ACC112 (cell line): ENCODE measurements around the gene SND1.

Source experiments
- H2AFZ ChIP-seq: fragments of 200-600 bp; sonication (generic); one replicate; pipeline ENCODE4 v1.6.0; 2017; ENCODE audit warnings: antibody characterized with exemption, low read length; ENCODE audit not compliant: unreplicated experiment
- H3K27ac ChIP-seq: fragments of 200-600 bp; sonication (generic); 2 replicates; pipeline ENCODE4 v1.5.1; 2014; ENCODE audit warnings: low read depth, mild to moderate bottlenecking, antibody characterized with exemption, low read length, moderate library complexity
- H3K27me3 ChIP-seq: fragments of 200-600 bp; sonication (generic); 2 replicates; pipeline ENCODE4 v1.6.1; 2014; ENCODE audit warnings: mild to moderate bottlenecking, antibody characterized with exemption, low read length, moderate library complexity, mixed read lengths; ENCODE audit not compliant: insufficient read depth
- H3K36me3 ChIP-seq: fragments of 200-600 bp; sonication (generic); 2 replicates; pipeline ENCODE4 v1.6.1; 2016; ENCODE audit warnings: mild to moderate bottlenecking, antibody characterized with exemption, low read length, moderate library complexity, mixed read lengths; ENCODE audit not compliant: insufficient read depth
- H3K4me1 ChIP-seq: fragments of 200-600 bp; sonication (generic); one replicate; pipeline ENCODE4 v1.6.1; 2016; ENCODE audit warnings: low read length, mixed read lengths; ENCODE audit not compliant: insufficient read depth, unreplicated experiment, control insufficient read depth
- H3K4me3 ChIP-seq: fragments of 200-600 bp; sonication (generic); 2 replicates; pipeline ENCODE4 v1.5.1; 2014; ENCODE audit warnings: mild to moderate bottlenecking, low read depth, low read length
- H3K79me2 ChIP-seq: fragments of 200-600 bp; sonication (generic); one replicate; pipeline ENCODE4 v1.6.0; 2016; ENCODE audit warnings: low read length; ENCODE audit not compliant: control insufficient read depth, unreplicated experiment, insufficient read depth

The SND1 gene

GRCh38 chr7:127946847-127947246 lies 294.9 kb downstream of the SND1 start:
- H3K36me3 ChIP-seq: 0 out of 2 replicates have a peak, but pooled peaks cover 13% of the 10 kb centered on the region
- H2AFZ ChIP-seq: no peak overlapping the region
- no peak overlapping the region for H3K4me3 ChIP-seq
- no peaks in the 10 kb centered on the region for H3K27me3 ChIP-seq
- peaks cover 20% of the 10 kb centered on the region for H3K4me1 ChIP-seq
- H3K79me2 ChIP-seq: no peaks in the 10 kb centered on the region
- peak overlapping the region; percentile 63 for H3K27ac ChIP-seq

- Histone ChIP-seq H3K4me1 (peaks cover 20% of the 10 kb centered on the region), H3K27me3 (no peaks in the 10 kb centered on the region), H2AFZ (no peak overlapping the region), H3K27ac (no peak overlapping the region), H3K4me3 (no peak overlapping the region), H3K79me2 (no peaks in the 10 kb centered on the region), H3K36me3 (0 out of 2 replicates have a peak, but pooled peaks cover 8% of the 10 kb centered on the region)
Observed at GRCh38 chr7:127948312-127948711, 296.3 kb downstream of the SND1 start.

DNA sequence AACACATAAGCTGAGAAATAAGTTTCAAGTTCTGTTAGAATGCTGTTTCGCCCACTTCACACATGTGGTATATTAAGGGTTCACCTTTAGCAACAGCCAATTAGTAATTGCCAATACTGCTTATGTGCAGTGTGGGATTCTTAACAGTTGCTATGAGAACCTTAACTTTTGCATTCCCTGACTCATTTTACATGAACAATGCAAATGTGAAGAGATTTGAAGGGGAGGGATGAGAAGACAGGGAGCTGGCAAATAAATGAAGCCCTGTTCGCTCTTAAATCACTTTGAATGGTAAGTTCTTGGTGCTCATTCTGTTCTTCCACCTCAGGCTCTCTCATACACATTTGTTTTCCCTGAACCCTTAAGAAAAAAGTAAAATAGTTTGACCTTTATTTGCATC lies 296.9 kb downstream of the SND1 start:
- H3K36me3 ChIP-seq: peaks cover 10% of the 10 kb centered on the region; the same call in 1 of the 2 replicates
- no peak overlapping the region for H3K27ac ChIP-seq
- H3K27me3 ChIP-seq: no peaks in the 10 kb centered on the region
- H2AFZ ChIP-seq: no peak overlapping the region
- H3K79me2 ChIP-seq: no peaks in the 10 kb centered on the region
- H3K4me3 ChIP-seq: no peak overlapping the region
- peaks cover 20% of the 10 kb centered on the region for H3K4me1 ChIP-seq

- no peak overlapping the region for H2AFZ ChIP-seq
- peaks cover 20% of the 10 kb centered on the region for H3K4me1 ChIP-seq
- H3K4me3 ChIP-seq: no peak overlapping the region
- no peaks in the 10 kb centered on the region for H3K27me3 ChIP-seq
- no peak overlapping the region for H3K27ac ChIP-seq
- H3K79me2 ChIP-seq: no peaks in the 10 kb centered on the region
- peaks cover 10% of the 10 kb centered on the region; the same call in 1 of the 2 replicates for H3K36me3 ChIP-seq
Observed at GRCh38 chr7:127949769-127950222, 297.8 kb downstream of the SND1 start.

DNA sequence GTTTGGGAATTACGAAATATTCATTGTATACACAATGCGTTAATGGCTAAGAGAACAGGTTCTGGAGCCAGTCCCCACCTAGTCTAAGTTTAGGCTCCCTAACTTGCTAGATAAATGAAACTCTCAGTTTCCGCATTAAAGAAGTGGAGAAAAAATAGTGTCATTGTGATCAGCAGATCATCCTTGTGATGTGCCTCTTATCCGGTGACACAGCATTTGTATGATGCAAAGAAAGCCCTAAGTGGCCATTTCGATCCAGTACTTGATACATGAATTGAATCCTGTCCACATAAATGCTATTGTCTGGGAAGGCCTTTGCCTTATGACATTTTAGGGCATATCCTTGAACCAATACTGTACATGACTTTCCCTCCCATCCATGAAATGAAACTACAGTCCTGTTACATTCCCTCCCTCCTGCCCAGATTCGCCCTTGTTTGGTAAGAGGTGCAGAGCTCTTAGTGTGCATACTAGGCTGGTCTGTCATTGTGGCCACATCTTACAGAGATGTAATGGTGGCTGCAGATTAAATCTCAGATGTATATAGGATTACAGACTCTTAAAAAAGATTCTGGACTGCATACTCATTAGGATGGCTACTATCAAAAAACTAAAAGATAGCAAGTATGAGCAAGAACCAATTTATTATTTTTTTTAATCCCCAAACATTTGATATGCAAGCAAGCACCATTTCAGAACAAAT lies 298.4 kb downstream of the SND1 start:
- no peak overlapping the region for H2AFZ ChIP-seq
- H3K27me3 ChIP-seq: no peaks in the 10 kb centered on the region
- no peaks in the 10 kb centered on the region for H3K79me2 ChIP-seq
- peaks cover 20% of the 10 kb centered on the region for H3K4me1 ChIP-seq
- no peak overlapping the region for H3K27ac ChIP-seq
- no peak overlapping the region for H3K4me3 ChIP-seq
- H3K36me3 ChIP-seq: peaks cover 10% of the 10 kb centered on the region; the same call in 1 of the 2 replicates

DNA sequence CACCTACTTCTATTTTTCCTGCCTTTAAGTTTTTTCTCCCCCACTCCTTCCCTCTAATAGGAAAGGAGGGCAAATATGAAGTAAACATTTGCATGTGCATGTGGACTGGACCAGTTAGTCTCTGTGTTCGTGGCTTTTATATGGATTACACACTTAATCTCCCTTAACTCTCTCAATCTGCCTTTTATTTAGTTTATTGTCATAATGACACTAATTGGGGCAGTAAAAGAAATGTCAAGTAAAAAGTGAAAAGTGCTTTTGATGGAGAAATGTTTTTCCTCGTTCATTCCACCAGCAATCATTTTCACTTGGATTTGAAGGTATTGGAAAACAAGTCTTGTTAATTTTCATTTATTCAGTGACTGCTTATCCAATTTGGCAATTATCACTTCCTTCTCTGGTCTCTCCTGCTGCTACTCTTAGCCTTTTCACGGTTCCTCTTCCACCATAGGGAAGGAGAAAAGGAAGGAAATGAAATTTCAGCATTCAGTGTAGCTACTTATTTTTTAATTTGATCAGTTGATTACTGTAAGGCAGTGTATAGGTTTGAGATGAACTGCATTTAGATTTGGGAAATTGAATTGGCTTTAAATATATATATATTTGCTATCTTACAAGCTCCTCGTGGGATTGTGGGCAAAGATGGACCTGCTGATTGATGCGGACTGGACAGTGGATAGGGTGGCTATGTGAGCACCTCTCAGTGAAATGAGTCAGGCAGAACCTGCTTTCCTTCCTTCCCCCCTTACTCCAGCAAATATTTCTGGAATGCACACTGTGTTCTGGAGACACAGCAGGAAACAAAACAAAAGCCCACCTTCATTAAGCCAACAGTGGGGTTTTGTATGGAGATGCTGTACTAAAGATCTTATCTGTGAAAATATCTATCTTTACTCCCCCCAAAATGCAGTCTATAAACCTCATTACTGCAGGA lies 301.7 kb downstream of the SND1 start:
- H3K4me1 ChIP-seq: no peaks in the 10 kb centered on the region
- H3K36me3 ChIP-seq: peaks cover 9% of the 10 kb centered on the region; the same call in 1 of the 2 replicates
- H3K79me2 ChIP-seq: no peaks in the 10 kb centered on the region
- no peak overlapping the region for H3K4me3 ChIP-seq
- H3K27ac ChIP-seq: no peak overlapping the region
- no peak overlapping the region for H2AFZ ChIP-seq
- H3K27me3 ChIP-seq: no peaks in the 10 kb centered on the region

GRCh38 chr7:127954357-127954748 lies 302.4 kb downstream of the SND1 start:
- Histone ChIP-seq H2AFZ (no peak overlapping the region), H3K4me1 (no peaks in the 10 kb centered on the region), H3K36me3 (peaks cover 4% of the 10 kb centered on the region; the same call in 1 of the 2 replicates), H3K4me3 (no peak overlapping the region), H3K79me2 (no peaks in the 10 kb centered on the region), H3K27me3 (no peaks in the 10 kb centered on the region), H3K27ac (no peak overlapping the region)

DNA sequence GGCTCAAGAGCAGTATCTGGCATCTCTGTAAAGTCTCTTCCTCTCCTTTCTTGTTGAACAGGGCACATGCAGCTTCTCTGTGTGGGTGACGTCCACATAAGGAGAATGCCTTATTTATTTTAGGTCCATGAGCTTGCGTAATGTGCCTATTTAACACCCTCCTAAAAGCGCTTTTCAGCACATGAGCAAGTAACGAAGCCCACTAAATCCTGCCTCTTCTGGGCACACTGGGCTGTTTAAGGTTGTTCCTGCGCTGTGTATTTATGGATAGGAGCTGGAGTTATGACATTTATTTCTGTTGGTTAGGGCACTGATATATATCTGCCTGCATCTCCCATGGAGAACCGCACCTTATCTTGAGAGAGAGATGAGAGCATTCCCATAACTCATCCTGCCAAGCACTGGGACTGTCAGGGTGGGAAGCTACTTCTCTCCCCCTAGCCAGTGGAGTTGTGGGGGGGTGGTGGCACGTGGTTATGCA lies 303.1 kb downstream of the SND1 start:
- Histone ChIP-seq H2AFZ (no peak overlapping the region), H3K27ac (no peak overlapping the region), H3K4me1 (no peaks in the 10 kb centered on the region), H3K36me3 (peaks cover 3% of the 10 kb centered on the region; the same call in 1 of the 2 replicates), H3K79me2 (no peaks in the 10 kb centered on the region), H3K27me3 (no peaks in the 10 kb centered on the region), H3K4me3 (no peak overlapping the region)

GRCh38 chr7:127957886-127958285 lies 305.9 kb downstream of the SND1 start:
- Histone ChIP-seq H3K4me1 (no peaks in the 10 kb centered on the region), H2AFZ (no peak overlapping the region), H3K27ac (no peak overlapping the region), H3K79me2 (no peaks in the 10 kb centered on the region), H3K4me3 (no peak overlapping the region), H3K36me3 (peaks cover 20% of the 10 kb centered on the region), H3K27me3 (no peaks in the 10 kb centered on the region)

DNA sequence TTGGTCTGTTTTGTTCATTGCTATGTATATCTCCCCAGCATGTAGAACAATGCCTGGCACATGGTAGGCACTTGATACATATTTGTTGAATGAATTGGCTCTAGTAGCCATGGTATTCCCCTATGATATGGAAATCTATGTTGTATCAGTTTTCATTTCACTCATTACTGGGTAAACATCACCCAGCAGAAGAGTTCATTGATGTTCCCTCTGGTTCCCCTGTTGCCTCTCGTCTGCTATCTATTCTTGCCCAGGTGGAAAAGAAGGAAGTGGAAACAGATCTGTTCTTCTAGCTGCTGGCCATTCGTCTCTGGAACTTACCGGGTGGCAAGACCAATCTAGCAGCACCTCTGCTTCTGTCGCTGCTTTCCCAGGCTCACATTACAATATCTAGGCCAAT lies 307.8 kb downstream of the SND1 start:
- Histone ChIP-seq H3K27ac (no peak overlapping the region), H3K4me1 (no peaks in the 10 kb centered on the region), H3K4me3 (no peak overlapping the region), H3K36me3 (peaks cover 19% of the 10 kb centered on the region), H2AFZ (no peak overlapping the region), H3K79me2 (no peaks in the 10 kb centered on the region), H3K27me3 (no peaks in the 10 kb centered on the region)
